Liver (tissue), 3 donors: ENCODE results near the gene STAC2.

Experiments used
- GABPA ChIP-seq, 2 donors: IDR thresholded peaks in 1 of 2; conservative IDR thresholded peaks in 1 of 2; 2 replicates each; pipeline ENCODE4 v1.6.1; 2016; ENCODE audit warnings: antibody characterized with exemption in 2 of 2, mild to moderate bottlenecking in 1 of 2, moderate library complexity in 1 of 2
- TF ChIP-seq, protein P1 (sequence below): fragments of 150-350 bp; IDR thresholded peaks from 2 replicates; pipeline ENCODE4 v1.5.1; 2017; ENCODE audit warnings: improper control_type of control experiment, low read depth, low read length; ENCODE audit not compliant: missing input control
- donor health status: healthy.
- donor health status: healthy.

DNA sequence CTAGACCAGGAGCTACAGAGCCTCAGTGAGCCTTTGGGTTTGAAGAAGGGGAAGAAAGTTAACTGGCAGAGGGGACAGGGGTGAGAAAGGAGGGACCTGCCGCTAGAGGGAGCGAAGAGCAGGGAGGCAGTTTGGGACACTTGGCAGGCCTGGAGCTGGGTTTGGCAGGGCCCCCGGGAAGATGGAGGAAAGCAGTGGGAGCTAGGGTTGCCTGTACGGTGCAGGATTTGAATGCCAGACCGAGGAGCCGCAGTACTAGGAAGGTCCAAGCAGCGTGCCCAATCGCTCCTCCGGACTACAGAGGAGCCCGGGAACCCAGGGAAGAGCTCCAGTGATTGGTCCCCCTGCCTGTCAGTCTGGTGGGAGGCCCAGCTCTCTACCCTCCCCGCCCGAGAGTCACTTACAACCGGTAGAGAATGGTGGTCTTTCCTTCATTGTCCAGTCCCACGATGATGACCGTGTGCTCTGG lies 61.0 kb downstream of the STAC2 start:
- no peak for TF ChIP-seq GABPA (IDR thresholded peaks at IDR 0.05 in 1 of 2, conservative IDR thresholded peaks at IDR 0.05 in 1 of 2)
- TF ChIP-seq, protein P1, sequence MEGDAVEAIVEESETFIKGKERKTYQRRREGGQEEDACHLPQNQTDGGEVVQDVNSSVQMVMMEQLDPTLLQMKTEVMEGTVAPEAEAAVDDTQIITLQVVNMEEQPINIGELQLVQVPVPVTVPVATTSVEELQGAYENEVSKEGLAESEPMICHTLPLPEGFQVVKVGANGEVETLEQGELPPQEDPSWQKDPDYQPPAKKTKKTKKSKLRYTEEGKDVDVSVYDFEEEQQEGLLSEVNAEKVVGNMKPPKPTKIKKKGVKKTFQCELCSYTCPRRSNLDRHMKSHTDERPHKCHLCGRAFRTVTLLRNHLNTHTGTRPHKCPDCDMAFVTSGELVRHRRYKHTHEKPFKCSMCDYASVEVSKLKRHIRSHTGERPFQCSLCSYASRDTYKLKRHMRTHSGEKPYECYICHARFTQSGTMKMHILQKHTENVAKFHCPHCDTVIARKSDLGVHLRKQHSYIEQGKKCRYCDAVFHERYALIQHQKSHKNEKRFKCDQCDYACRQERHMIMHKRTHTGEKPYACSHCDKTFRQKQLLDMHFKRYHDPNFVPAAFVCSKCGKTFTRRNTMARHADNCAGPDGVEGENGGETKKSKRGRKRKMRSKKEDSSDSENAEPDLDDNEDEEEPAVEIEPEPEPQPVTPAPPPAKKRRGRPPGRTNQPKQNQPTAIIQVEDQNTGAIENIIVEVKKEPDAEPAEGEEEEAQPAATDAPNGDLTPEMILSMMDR = peak; percentile 81
